HG03064 (cell line): ENCODE measurements around the gene UGT8.
"Not testable (repeated sequence)": the region's sequence is repeated elsewhere in the genome, so short reads cannot be mapped to it uniquely, and the experiment has no call there.

Source experiments
- ATAC-seq: cut with Tn5 transposase; IDR thresholded peaks from one replicate; pipeline ENCODE4 v1.9.1; 2021; ENCODE audit warnings: low read depth; ENCODE audit not compliant: unreplicated experiment

UGT8 gene, protein sequence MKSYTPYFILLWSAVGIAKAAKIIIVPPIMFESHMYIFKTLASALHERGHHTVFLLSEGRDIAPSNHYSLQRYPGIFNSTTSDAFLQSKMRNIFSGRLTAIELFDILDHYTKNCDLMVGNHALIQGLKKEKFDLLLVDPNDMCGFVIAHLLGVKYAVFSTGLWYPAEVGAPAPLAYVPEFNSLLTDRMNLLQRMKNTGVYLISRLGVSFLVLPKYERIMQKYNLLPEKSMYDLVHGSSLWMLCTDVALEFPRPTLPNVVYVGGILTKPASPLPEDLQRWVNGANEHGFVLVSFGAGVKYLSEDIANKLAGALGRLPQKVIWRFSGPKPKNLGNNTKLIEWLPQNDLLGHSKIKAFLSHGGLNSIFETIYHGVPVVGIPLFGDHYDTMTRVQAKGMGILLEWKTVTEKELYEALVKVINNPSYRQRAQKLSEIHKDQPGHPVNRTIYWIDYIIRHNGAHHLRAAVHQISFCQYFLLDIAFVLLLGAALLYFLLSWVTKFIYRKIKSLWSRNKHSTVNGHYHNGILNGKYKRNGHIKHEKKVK

GRCh38 chr4:114598191-114599121, at the start of gene UGT8:
Gene UGT8, plus strand, starts transcription at chr4:114598807. Its CDS starts 24,074 bp downstream, at chr4:114622881.
- no peak for ATAC-seq

GRCh38 chr4:114549638-114550037, 49.0 kb upstream of the UGT8 start:
- no peak for ATAC-seq

DNA sequence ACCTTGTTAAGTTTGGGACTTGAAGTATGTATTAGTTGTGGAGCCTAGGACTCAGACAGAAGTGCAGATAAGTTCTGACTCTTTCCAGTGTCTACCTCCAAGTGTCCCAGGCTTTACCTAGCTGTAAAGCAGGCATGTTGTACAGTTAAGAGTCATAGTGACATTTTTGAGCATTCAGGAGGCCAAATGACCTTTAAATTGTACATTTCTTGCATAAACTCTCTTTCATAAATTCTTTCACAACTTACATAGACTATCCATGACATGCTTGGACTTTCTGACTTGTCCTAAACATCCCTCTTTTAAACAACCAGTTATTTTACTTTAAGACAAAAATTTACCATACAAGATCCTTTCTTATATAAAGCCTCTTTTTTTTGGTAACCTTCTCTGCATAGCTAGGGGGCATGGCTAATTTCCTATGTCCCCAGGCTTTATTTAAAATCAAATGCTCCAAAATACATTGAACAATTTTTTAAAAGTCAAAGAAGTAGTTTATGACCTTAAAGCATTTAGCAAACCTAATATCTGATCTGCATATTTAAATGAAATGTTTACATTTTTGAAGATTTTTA, 40.1 kb upstream of the UGT8 start:
- ATAC-seq, result no peak

GRCh38 chr4:114561590-114561989, 37.0 kb upstream of the UGT8 start:
- ATAC-seq, result no peak

DNA sequence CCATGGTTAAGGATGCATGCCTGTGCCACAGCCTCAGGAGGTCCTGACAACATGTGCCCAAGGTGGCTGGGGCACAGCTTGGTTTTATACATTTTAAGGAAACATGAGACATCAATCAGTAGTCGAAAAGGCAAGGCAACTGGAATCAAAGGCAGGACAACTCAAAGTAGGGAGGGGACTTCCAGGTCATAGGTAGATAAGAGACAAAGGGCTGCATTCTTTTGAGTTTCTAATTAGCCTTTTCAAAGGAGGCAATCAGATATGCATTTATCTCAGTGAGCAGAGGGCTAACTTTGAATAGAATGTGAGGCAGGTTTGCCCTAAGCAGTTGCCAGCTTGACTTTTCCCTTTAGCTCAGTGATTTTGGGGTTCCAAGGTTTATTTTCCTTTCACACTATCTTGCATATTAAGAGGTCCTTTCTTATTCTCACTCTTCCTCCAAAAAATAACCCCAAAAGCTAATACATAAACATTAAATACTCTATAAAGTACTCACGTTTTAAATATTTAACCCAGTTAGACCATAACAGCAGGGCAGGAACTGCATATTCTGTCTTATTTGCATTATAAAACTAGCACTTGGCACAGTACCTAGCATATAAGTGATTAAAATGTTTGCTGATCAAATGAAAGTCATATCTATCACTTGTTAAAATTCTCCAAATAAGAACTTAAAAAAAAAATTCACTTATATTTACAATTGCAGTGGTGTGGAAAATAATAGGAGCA, 36.3 kb upstream of the UGT8 start:
- no peak for ATAC-seq

DNA sequence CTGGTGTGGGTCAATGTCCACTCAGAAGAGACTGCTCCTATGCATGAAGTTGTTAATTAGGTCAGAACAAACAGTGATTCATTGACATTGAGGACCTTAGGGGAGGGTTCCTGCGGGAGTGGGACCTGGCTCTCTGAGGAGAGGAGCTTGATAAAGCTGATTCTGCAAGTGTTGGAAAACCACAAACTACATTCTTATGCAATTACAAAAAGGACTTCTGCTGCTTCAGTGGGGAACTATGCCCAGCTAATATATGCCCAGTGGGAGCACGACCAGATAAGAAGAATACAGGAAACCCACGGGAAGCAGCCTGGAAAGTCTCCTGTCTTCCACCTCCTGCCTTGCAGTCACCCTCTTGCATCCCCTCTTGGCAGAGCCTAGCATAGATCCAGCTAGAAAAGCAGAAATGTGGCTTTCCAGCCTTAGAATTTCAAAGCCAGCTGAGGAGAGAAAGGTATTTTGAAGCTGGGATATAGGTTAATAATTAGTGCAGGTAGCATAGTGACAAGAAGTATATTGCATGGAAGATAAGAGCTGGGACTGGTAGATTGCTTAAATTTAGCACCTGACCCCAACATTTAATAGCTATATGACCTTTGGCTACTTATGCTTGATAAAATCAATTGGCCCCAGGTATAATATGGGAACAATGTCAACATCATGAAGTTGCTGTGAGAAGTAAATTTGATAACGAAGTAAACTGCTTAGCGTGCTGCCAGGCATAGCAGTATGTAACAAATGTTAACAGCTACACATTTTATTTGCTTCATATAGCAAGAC, 34.9 kb upstream of the UGT8 start:
- ATAC-seq, result no peak

GRCh38 chr4:114577386-114577785, 21.2 kb upstream of the UGT8 start:
- no peak for ATAC-seq

- no peak for ATAC-seq
Measured at GRCh38 chr4:114582621-114583020, 16.0 kb upstream of the UGT8 start.

DNA sequence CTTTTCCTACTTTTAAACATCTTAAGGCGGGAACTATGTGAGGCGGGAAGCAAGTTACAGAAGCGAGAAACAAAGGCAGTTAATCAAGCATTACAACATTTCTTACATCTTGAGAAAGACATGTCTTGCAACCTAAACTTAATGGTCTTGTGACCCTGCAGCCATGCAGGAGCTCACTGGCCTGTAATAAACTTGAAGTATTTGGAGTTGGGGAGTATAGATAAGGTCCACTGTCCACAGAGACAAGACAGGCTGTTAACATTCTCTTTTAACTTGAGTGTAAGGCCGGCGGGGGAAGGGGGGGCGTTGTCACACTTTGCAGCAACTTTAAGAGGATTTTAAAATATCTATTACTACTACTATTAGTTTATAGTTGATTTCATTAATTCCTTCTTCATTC, 10.3 kb upstream of the UGT8 start:
- ATAC-seq, result no peak

DNA sequence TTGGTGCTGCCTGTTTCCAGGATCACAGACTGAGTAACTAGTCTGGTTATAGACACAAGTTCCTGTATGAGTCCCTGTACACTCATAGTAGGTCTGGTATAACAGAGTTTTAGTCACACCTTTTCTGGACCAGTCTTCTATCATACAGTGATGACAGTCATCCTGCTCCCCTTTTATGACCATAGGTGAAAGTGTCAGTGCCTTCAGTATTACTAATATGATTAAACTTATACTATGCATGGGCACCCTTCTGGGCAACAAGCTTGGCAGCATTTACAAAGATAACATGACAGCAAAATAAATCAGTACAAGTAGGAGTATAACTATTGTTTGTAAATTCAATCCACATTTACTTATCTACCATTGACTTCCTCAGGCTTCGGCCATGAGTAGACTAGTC, 8.2 kb upstream of the UGT8 start:
- not testable (repeated sequence) for ATAC-seq

DNA sequence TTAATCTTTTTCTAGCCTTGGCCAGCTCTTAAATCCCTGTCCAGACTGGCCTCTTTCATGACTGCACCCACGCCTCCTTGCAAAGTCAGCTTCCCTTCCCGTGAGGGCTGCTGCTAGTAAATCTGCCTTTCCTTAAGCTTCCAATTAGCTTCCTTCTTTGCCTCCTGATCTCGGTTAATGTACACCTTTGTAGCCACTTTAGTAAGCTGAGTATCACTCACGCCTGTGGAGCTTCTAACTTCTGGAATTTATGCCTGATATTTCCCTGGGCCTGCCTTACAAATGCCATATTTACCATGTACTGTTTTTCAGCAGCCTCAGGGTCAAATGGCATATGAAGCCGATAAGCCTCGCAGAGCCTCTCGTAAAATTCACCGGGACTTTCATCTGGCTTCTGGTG, 5.1 kb upstream of the UGT8 start:
- ATAC-seq, result no peak

DNA sequence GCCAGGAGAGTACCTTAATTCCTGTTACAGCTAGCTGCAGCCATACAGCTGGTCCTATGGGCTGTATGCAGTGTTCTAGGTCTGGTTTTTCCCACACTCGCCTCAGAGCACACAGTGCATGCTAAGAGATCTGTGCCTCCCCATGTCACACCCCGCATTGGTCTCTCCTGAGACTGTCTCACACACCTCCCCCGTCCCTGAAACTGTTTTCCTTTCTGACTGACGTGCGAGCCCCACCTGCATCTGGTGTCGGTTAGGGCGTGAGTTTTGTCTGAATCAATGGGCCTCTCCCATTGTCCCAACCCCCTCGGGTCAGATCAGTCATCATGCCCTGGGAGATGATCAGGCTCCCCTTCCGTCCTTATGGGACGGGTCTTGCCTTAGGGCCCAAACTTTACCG, 3.4 kb upstream of the UGT8 start:
- no peak for ATAC-seq

- ATAC-seq, result no peak
Measured at GRCh38 chr4:114595921-114596320, 2.7 kb upstream of the UGT8 start.

- ATAC-seq, result no peak
Measured at GRCh38 chr4:114597410-114598115, 1.0 kb upstream of the UGT8 start.

DNA sequence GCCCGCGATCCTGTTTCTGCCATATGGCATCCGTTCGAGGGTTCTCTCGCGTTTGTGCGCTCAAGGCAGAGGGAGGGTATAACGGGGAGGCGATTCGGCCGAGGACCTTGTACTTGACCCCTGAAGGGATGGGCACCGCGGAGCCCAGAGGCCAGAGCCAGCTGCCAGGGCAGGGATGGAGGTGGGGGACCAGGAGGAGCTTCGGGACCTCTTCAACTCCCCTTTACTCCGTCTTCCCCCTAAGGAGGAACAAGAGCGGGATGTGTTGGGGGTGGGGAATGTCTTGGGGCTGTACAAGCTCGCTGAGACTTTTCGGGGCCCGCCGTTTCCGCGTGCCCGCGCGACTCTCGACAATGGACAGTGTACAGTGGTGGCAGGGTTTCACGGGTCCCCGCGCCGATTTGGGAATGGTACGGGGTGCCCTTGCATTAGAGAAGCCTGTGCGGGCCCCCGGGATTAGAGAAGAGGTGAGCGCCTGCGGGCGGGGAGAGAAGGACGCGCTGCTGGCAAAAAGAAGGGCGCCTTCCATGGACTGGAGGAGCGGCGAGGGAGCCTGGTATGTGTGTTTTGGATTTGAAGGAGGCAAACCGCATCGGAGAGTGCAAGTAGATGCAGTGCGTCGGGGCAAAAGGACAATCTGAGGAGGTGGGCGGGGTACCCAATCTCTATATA, 760 bp downstream of the UGT8 start:
- no peak for ATAC-seq

- ATAC-seq, result no peak
Measured at GRCh38 chr4:114599903-114600552, 1.4 kb downstream of the UGT8 start.

GRCh38 chr4:114600672-114601071, 2.1 kb downstream of the UGT8 start:
- ATAC-seq, result no peak
